ENCODE measurements around the gene STC2.

Gene STC2

GRCh38 chr5:173312821-173313220 lies 15.4 kb downstream of the STC2 start:
- DNase-seq = no peak

DNA sequence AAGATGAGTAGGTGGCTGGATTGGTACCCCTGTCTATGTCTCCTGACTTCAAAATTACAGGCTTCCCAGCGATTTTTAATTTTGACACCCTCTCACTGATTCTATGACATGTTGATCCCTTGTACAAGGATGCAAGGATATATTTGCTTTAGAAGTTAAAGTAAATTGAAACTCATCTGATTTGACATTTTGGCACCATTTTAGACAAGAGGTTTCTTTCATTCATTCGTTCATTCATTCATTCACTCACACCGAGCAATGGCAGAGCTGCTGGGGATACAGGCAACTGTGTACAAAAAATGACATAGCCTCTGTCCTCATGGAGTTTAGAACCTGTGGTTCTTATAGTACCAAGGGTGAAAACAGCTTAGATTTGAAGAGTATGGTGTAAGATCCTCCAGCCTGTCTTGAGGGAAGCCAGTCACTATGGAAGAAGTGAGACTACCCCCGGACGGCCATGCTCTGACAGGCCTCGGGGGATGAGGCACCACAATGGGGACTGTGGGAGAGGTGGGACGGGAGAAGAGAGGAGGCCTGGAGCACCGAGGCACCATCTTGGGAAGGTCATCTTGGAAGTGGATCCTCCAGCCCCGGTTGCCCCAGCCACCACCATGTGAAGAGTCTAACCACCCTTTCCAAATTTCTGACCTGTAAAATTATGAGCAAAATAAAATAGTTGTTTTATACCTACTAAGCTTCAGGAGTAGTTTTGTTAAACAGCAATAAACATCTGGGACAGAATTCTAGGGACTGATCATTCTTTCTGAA lies 16.2 kb downstream of the STC2 start:
- no peak for DNase-seq

DNA sequence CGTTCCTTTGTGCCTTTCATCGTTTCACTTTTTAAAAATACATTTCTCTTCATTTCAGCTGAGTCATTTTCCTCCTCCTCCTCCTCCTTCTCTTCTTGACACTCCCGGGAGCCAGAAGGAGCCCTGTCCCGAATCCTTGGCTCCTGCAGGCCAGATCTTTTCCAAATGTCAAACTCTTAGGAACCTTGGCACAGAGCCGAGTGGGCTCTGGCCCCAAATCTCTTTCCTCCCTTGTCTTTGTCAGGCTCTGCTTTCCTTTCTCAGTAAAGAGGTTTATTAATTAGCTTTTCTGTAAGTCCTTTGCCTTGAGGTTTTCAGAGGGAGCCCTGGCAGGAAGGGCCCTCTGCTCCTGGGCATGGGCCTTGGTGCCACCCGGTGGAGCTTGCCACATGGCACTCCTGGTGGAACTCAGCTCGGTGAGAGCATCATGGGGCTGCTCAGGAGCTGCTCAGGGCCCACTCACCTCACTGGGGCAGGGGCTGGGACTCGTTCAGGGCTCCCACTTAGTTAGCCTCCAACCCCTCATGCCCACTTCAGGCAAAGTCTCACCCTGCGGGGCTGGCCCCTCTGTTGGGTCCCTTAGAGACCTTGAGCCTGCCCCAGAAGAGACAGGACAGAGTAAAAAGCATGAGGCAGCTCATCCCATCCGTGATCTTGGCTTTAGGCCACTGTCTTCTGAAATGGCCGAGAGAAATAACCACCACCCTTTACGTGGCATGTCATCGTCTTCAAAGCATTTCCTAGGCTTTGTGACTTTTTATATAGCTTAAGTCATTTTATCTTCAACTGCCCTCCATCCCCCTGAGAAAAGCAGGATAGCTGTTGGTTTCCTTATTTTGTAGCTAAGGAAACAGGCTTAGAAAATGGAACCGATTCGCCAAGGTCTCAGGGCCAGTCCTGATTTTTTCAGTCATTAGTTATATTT lies 17.1 kb downstream of the STC2 start:
- no peak for DNase-seq

GRCh38 chr5:173310218-173310769 lies 17.9 kb downstream of the STC2 start:
- no peak for DNase-seq

DNA sequence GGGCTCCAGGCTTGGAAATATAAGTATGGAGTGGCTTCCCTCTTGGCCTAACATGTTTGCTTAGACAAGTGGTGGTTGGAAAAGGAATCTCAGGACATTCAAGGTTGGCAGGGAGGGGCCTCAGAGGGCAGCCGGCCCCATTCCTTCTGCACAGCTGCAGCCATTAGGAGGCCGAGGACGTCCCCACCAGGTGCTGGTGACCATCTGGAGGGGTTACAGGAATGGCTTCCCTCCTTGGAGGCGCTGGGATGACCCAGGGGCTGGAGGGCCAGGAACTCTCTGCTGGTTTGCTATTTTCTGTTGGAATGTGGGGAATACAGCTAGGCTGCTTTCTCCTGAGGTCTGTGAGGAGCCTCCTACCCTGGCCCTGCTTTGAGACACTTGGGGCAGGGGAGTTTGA lies 18.5 kb downstream of the STC2 start:
- DNase-seq = no peak

- DNase-seq = no peak
These were observed 20.0 kb downstream of the STC2 start for GRCh38 chr5:173308226-173308625.

GRCh38 chr5:173307695-173308094 lies 20.5 kb downstream of the STC2 start:
- no peak for DNase-seq

DNA sequence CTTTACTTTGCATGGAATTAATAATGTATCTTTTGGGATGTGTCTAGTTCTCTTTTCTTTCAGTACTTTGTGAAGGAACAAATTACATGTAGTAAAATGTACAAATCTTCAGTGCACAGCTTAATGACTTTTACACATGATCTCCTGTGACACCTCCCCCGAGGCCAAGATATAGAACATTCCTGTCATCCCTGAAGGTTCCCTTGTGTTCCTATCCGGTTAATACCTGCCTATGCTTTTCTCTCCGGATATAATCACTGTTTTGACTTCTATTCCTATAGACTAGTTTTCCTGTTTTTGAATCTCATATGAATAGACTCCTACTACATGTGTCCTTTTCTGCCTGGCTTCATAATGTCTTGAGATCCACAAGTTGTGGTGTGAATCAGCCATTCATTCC lies 21.5 kb downstream of the STC2 start:
- DNase-seq = no peak

DNA sequence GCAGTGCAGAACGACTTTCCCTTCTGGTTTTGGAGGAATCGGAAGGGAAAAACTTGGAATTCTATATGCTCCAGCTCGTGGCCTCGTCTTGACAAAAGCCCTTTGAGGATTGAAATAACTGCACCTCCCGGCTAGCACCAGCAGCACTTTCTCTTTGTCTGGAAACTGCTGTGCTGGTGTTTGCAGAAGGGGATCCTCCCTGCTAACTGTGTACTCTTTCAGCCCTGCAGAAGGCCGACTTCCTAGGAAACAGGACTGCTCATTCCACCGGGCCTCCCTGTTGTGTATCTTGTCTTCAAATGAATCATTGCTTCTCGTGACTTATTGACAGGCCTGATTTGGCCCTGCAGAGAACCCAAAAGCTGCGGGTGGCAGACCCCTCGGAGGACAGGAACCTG lies 23.6 kb downstream of the STC2 start:
- no peak for DNase-seq

GRCh38 chr5:173303878-173304590 lies 24.2 kb downstream of the STC2 start:
- no peak for DNase-seq

DNA sequence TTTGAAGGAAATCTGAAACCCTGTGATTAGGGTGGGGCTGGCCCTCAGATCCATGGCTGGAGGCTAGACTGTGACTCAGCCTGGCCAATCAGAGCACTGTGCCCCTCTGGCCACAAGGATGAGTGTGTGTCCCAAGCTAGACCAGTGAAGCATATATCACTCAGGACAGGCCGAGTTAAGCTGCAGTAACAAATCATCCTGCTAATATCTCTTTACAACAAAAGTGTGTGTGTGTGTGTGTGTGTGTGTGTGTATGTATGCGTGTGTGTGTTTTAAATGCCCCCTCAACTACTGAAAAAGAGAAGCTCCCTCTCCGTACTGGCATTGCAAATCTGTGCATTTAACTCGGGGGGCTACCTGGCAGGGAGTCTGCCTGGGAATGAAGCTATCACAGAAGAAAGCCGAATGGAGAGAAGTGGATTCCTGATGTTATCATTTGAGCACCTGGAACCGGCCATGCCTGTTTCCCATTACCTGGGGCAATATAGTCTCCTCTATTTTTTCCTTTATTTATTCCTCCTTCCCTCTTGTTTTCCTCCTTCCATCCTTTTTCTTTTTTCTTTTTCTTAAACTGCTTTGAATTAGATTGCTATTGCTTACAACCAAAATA lies 25.6 kb downstream of the STC2 start:
- DNase-seq = no peak

GRCh38 chr5:173301695-173302545 lies 26.3 kb downstream of the STC2 start:
- DNase-seq = no peak

DNA sequence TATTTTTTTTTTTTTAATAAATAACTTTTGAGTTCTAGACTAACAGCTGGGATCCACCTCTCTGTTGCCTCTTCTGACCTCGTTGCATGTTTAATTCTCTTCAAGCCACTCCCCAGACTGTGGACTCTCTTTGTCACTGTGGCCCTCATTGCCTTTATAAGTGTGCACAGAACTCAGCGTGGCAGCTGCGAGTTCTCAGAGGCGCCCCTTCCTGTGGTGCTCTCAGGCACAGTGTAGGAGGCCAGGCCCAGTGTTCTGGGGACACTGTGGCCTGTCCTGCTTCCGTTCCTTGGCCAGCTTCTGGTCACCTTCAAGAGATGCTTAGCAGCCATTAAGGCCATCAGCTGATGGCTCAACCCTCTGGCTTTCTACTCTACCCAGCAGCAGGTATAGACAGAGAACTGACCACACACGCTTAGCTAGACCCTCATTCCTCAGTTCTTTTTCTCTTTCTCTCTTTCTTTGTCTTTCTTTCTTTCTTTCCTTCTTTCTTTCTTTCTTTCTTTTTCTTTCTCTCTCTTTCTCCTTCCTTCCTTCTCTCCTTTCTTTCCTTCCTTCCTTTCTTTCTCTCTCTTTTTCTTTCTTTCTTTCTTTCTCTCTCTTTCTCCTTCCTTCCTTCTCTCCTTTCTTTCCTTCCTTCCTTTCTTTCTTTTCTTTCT lies 27.7 kb downstream of the STC2 start:
- DNase-seq = no peak

DNA sequence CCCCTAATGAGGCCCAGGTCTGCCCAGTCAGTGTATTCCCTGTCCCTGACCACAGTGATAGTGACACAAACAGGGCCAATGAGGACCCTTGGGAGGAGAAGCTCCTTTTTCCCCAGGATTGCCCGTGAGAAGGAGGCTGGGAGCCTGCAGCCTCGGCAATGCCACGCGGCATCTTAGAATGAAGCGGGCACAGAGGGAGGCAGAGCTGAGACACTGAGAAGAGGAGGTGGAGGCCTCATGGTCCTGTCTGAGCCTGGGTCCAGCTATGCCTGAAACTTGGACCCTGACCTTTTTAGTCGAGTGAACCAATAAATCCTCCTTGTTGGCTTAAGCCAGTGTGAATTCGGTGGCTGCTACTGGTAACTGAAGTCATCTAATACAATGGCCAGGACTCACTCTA lies 28.4 kb downstream of the STC2 start:
- DNase-seq = no peak

GRCh38 chr5:173298213-173298926 lies 29.8 kb downstream of the STC2 start:
- no peak for DNase-seq

DNA sequence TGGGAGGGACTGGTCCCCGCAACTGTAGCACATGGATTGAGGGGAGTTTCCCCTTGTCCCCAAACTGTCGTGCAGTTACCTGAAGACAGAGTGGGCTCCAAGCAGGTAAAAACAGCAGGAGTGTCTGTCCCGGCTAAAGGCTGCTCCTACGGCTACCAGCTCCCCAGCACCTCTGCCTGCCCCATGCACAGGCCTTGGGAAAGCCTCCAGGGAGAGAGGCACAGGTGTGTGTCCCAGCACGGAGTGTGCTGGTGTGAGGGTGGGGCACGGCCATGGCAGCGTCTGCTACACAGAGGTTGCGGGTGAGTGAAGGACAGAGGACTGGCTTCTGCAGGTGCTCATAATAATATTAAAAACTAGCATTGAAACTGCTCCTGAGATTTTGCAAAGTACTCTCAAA lies 30.4 kb downstream of the STC2 start:
- no peak for DNase-seq

DNA sequence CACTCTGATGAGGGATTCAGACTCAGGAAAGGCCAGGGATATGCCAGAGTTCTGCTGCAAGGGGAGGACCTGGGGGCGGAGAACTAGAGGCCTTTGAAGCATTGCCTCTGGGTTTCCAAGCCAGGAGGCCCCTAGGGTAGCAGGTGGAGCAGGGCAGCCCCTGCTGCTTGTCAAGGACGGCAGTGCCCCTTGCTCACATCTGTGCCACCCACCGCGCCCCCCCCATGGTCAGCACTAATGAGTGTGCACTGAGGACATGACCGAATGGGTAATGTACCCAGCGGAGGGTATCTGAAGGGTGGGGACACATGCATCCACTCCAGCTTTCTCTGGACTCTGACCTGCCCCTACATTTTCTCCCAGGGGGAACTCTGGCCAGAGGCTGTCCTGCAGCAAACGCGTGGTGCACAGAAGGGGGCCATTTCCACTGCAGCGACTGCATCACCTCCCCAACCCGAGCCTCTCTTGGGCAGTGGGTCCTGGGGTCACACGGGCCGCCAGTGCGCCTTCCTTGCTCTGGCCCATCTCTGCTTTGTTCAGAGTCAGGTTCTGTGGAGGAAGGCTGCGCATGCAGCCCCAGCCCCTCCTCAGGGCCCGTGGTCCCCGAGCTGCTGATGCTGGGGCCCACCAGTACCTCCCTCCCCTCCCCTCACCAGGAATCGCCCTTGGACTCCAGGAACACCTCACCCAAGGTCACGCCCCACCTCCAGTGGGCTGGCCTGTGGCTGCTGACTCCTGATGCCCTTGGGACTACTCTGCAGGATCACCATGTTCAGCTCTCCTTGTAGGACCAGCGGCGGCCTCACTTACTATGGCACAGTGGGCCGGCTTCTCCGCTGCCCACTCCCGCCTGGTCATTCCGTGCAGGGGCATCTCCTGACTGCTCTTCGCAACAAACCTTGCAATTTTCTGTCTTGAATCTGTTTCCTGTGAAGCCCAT lies 31.2 kb downstream of the STC2 start:
- DNase-seq = no peak

GRCh38 chr5:173295796-173296195 lies 32.4 kb downstream of the STC2 start:
- DNase-seq = no peak

- no peak for DNase-seq
These were observed 33.4 kb downstream of the STC2 start for GRCh38 chr5:173294673-173295320.
